Peyer's patch (tissue), 4 donors: ENCODE results near the gene CKS1B.

Experiments used
- CTCF ChIP-seq, 6 experiments: fragments of 450-650 bp in 4 of 6; fragments of 200-600 bp in 2 of 6; sonication (generic) in 1 of 6; IDR thresholded peaks; one replicate each; pipeline ENCODE4 v1.5.1; 2017 to 2019; ENCODE audit warnings: antibody characterized with exemption in 6 of 6, mild to moderate bottlenecking in 3 of 6, moderate library complexity in 1 of 6
- POLR2A ChIP-seq, 2 donors: fragments of 450-650 bp; IDR thresholded peaks; one replicate each; pipeline ENCODE4 v1.5.1; 2017; ENCODE audit warnings: antibody characterized with exemption in 2 of 2, mild to moderate bottlenecking in 2 of 2, moderate library complexity in 2 of 2

DNA sequence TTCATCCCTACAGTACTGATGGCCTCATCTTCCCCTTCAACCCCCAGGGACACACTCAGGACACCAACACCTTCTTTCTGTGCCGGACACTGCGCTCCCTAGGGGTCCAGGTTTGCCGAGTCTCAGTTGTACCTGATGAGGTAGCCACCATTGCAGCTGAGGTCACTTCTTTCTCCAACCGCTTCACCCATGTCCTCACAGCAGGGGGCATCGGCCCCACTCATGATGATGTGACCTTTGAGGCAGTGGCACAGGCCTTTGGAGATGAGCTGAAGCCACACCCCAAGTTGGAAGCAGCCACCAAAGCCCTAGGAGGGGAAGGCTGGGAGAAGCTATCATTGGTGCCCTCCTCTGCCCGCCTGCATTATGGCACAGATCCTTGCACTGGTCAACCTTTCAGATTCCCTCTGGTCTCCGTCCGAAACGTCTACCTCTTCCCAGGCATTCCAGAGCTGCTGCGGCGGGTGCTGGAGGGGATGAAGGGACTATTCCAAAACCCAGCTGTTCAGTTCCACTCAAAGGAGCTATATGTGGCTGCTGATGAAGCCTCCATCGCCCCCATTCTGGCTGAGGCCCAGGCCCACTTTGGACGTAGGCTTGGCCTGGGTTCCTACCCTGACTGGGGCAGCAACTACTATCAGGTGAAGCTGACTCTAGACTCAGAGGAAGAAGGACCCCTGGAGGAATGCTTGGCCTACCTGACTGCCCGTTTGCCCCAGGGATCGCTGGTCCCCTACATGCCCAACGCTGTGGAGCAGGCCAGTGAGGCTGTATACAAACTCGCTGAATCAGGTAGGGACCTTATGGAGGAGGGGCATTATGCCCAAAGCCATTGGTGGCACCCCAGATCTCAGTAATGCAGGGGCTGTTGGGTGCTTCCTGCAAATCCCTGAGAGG is 13.8 kb downstream of the CKS1B start:
- TF ChIP-seq CTCF (IDR thresholded peaks at IDR 0.05) = peak in 1 of 6 experiments; percentile 4
- TF ChIP-seq POLR2A (IDR thresholded peaks at IDR 0.05) = no peak
